OCI-LY7 (cell line): ENCODE results near the gene BOLA3. TPM values are rescaled to one million over a fixed set of nuclear protein-coding genes. Genes with fewer than 3 reads are reported as not detected.

Source experiments
- BruUV-seq: library from RNA; stranded (reverse); fragments of 400-500 nt; replicated peaks from 2 replicates; lab custom pipeline; 2021; lab: Mats Ljungman, UMichigan
- CTCF ChIA-PET: fragments of 300-600 bp; sonication (Branson Sonifier 250); formaldehyde crosslinking; loops from one replicate; lab custom pipeline; 2022; ENCODE audit warnings: antibody characterized with exemption; ENCODE audit not compliant: unreplicated experiment; lab: Charles Lee
- POLR2A ChIA-PET: fragments of 300-600 bp; sonication (Branson Sonifier 250); formaldehyde crosslinking; loops from one replicate; lab custom pipeline; 2022; ENCODE audit warnings: antibody characterized with exemption; lab: Charles Lee
- DNase-seq: peaks from one replicate; pipeline ENCODE4 v3.0.0-alpha.2; 2015; ENCODE audit warnings: low spot score
- H2AFZ ChIP-seq: fragments of 200-600 bp; sonication (generic), shearing (Covaris generic); 2 replicates; pipeline ENCODE4 v1.6.1; 2014; ENCODE audit warnings: mild to moderate bottlenecking, antibody characterized with exemption, low read length, moderate library complexity
- H3K27ac ChIP-seq: fragments of 200-600 bp; sonication (generic); 2 replicates; pipeline ENCODE4 v1.5.1; 2014; ENCODE audit warnings: mixed run types, low read depth, mild to moderate bottlenecking, moderate library complexity, low read length, inconsistent platforms; ENCODE audit not compliant: poor library complexity, severe bottlenecking
- H3K36me3 ChIP-seq: fragments of 200-600 bp; sonication (generic); 2 replicates; pipeline ENCODE4 v1.6.1; 2014; ENCODE audit warnings: mild to moderate bottlenecking, antibody characterized with exemption, low read length, moderate library complexity, mixed read lengths; ENCODE audit not compliant: insufficient read depth
- H3K4me1 ChIP-seq: fragments of 200-600 bp; sonication (generic); 2 replicates; pipeline ENCODE4 v1.5.1; 2014; ENCODE audit warnings: mild to moderate bottlenecking, low read length; ENCODE audit not compliant: insufficient read depth, poor library complexity, severe bottlenecking
- H3K4me2 ChIP-seq: fragments of 200-600 bp; sonication (generic); 2 replicates; pipeline ENCODE4 v1.6.1; 2014; ENCODE audit warnings: mild to moderate bottlenecking, low read length
- H3K4me3 ChIP-seq: fragments of 200-600 bp; sonication (generic); 2 replicates; pipeline ENCODE4 v1.5.1; 2014; ENCODE audit warnings: mild to moderate bottlenecking, low read depth, low read length; ENCODE audit not compliant: poor library complexity, severe bottlenecking
- H3K79me2 ChIP-seq: fragments of 200-600 bp; sonication (generic); 2 replicates; pipeline ENCODE4 v1.6.1; 2016; ENCODE audit warnings: low read depth, mild to moderate bottlenecking, low read length, moderate library complexity, mixed read lengths; ENCODE audit not compliant: insufficient read depth
- H3K9me2 ChIP-seq: fragments of 200-600 bp; sonication (generic); 2 replicates; pipeline ENCODE4 v1.6.1; 2016; ENCODE audit warnings: mild to moderate bottlenecking, low read length, mixed read lengths; ENCODE audit not compliant: insufficient read depth
- H3K9me3 ChIP-seq: fragments of 200-600 bp; sonication (generic); 2 replicates; pipeline ENCODE4 v1.6.1; 2014; ENCODE audit warnings: mild to moderate bottlenecking, mixed run types, low read length, mixed read lengths
- H4K20me1 ChIP-seq: fragments of 200-600 bp; sonication (generic); 2 replicates; pipeline ENCODE4 v1.6.1; 2014; ENCODE audit warnings: mild to moderate bottlenecking, antibody characterized with exemption, low read length, moderate library complexity, mixed read lengths; ENCODE audit not compliant: insufficient read depth
- EZH2phosphoT487 ChIP-seq: fragments of 200-600 bp; sonication (generic); IDR thresholded peaks from 2 replicates; pipeline ENCODE4 v1.6.1; 2018; ENCODE audit warnings: low read depth, borderline replicate concordance, mild to moderate bottlenecking, mixed run types, antibody characterized with exemption, low read length, moderate library complexity, mixed read lengths
- intact Hi-C: fragments of 100-400 bp; cut with micrococcal nuclease; formaldehyde crosslinking; loops from one replicate; pipeline ENCODE4 v1.10.0; 2022; ENCODE audit not compliant: unreplicated experiment
- total RNA-seq, 2 experiments: library from RNA; depleted of rRNA in 1 of 2; stranded (reverse); fragments of >200 nt in 1 of 2; shearing (Covaris generic) in 1 of 2; gene quantifications; 2 replicates each; pipeline ENCODE4 v1.2.3, GENCODE V29; 2014 to 2022
- TF ChIP-seq, protein P1 (sequence below): fragments of 200-600 bp; sonication (generic); conservative IDR thresholded peaks from 2 replicates; pipeline ENCODE4 v1.5.1; 2014; ENCODE audit warnings: mild to moderate bottlenecking, antibody characterized with exemption, low read length, moderate library complexity, mixed read lengths

BOLA3 gene
- total RNA-seq, 2 experiments from 2014 or later = 33.6 to 53.3 TPM

DNA sequence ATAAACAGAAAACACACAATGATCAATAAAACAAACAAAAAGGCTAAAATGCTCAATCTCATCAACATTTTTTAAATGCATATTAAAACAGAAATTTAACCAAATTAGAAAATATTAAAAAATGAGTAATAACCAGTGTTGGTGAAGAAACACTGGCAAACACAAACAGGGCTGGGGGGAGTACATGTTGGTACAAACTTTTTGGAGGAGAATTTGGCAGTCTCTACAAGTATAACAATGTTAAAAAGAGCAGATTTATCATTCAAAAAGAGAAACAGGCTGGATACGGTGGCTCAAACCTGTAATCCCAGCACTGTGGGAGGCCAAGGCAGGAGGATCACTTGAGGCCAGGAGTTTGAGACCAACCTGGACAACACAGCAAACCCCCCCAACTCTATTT lies 17.0 kb upstream of the BOLA3 start:
- DNase-seq = no peak
- BruUV-seq = no TSS peak
- Histone ChIP-seq H3K4me1 (no peaks in the 10 kb centered on the region), H3K9me3 (peaks cover 9% of the 10 kb centered on the region; the same call in 1 of the 2 replicates), H2AFZ (no peak overlapping the region), H3K9me2 (no peaks in the 10 kb centered on the region), H4K20me1 (no peaks in the 10 kb centered on the region), H3K4me2 (no peak overlapping the region), H3K27ac (no peak overlapping the region), H3K36me3 (peaks cover 100% of the 10 kb centered on the region), H3K79me2 (peaks cover 79% of the 10 kb centered on the region), H3K4me3 (no peak overlapping the region)
- ChIA-PET POLR2A (no interaction called here), CTCF (no interaction called here)
- intact Hi-C loops = loop anchor here (5.0 kb wide), 1 partner anchor 48 kb away; no protein-coding TSS in a partner anchor
- TF ChIP-seq, protein P1, sequence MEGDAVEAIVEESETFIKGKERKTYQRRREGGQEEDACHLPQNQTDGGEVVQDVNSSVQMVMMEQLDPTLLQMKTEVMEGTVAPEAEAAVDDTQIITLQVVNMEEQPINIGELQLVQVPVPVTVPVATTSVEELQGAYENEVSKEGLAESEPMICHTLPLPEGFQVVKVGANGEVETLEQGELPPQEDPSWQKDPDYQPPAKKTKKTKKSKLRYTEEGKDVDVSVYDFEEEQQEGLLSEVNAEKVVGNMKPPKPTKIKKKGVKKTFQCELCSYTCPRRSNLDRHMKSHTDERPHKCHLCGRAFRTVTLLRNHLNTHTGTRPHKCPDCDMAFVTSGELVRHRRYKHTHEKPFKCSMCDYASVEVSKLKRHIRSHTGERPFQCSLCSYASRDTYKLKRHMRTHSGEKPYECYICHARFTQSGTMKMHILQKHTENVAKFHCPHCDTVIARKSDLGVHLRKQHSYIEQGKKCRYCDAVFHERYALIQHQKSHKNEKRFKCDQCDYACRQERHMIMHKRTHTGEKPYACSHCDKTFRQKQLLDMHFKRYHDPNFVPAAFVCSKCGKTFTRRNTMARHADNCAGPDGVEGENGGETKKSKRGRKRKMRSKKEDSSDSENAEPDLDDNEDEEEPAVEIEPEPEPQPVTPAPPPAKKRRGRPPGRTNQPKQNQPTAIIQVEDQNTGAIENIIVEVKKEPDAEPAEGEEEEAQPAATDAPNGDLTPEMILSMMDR = no peak
- TF ChIP-seq EZH2phosphoT487 = no peak

- Histone ChIP-seq H3K36me3 (peaks cover 100% of the 10 kb centered on the region), H3K9me3 (peaks cover 9% of the 10 kb centered on the region; the same call in 1 of the 2 replicates), H3K4me2 (no peak overlapping the region), H3K27ac (no peak overlapping the region), H3K4me1 (no peaks in the 10 kb centered on the region), H4K20me1 (no peaks in the 10 kb centered on the region), H2AFZ (no peak overlapping the region), H3K9me2 (no peaks in the 10 kb centered on the region), H3K79me2 (peaks cover 63% of the 10 kb centered on the region), H3K4me3 (no peak overlapping the region)
- no peak for DNase-seq
- BruUV-seq = no TSS peak
- POLR2A ChIA-PET = interaction anchor here (1.5 kb wide), 1 partner anchor 12 kb away, joined by 4 read pairs; no protein-coding TSS in a partner anchor
- CTCF ChIA-PET = no interaction called here
- TF ChIP-seq, protein P1 = no peak
- TF ChIP-seq EZH2phosphoT487 = no peak
- intact Hi-C loops = no loop called here
These were observed 15.2 kb upstream of the BOLA3 start for GRCh38 chr2:74162951-74163350.

- BruUV-seq = no TSS peak
- ChIA-PET POLR2A (interaction anchor here (1.2 to 1.3 kb wide), 2 partner anchors 28 to 55 kb away, joined by 3 to 5 read pairs; no protein-coding TSS in a partner anchor), CTCF (no interaction called here)
- H3K9me3 ChIP-seq = no peaks in the 10 kb centered on the region
- DNase-seq = no peak
- H3K36me3 ChIP-seq = peaks cover 98% of the 10 kb centered on the region
- H3K9me2 ChIP-seq = no peaks in the 10 kb centered on the region
- H3K27ac ChIP-seq = no peak overlapping the region
- H3K4me3 ChIP-seq = no peak overlapping the region
- no peak overlapping the region for H3K4me2 ChIP-seq
- H4K20me1 ChIP-seq = peaks cover 10% of the 10 kb centered on the region; the same call in 1 of the 2 replicates
- peaks cover 13% of the 10 kb centered on the region; the same call in 1 of the 2 replicates for H3K79me2 ChIP-seq
- H2AFZ ChIP-seq = no peak overlapping the region
- peaks cover 12% of the 10 kb centered on the region for H3K4me1 ChIP-seq
- no peak for TF ChIP-seq EZH2phosphoT487
- TF ChIP-seq, protein P1 = no peak
- intact Hi-C loops = no loop called here
These were observed 8.1 kb upstream of the BOLA3 start for GRCh38 chr2:74155830-74156229.
